NCI-H1417 (cell line): ENCODE results near the gene TUBA4B.

ENCODE experiments used
- DNase-seq, 3 experiments: peaks; one replicate each; lab custom pipeline; 2025; lab: John Stamatoyannopoulos, UW

Gene TUBA4B

DNA sequence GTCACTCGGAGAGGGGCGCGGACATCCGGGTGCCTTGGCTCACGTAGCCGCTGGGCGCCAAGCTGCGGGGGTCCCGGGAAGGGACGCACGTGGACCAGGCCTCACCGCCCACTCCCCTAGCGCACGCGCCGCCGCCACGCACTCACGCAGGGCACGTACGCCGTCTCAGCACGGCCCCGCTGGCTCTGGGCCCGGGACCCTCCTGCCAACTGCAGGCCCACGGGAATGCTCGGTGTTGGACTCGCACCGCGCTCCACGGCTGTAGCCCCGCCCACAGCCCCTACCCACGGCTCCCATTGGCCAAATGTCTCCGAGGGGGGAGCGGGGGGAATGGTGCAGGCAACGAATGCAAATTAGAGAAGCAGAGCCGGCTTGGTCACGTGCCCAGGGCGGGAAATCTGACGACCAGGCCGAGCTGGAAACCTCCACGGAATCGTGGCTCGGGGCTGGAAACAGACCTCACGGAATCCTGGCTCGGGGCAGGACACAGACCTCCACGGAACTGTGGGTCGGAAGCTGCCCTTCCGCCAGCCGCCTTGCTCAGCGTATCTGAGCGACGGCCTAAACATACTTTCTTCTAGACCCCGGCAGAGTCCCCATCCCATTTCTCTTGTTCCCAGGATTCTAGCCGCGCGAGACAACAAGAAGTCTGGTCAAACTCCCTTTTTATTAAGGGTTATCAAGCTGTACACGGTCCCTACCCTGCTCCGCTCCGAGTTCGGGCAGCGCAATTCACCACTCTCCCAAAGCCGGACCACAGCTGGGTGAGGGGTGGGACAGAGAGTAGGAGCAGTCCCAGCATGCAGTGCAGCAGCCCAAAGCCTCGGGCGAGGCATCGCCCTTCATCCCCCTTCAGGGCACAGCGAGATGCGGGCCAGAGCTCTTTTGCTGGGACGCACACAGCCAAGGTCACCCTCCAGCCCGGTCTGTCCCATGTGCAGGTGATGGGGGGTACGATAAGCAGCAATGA is 34.0 kb upstream of the TUBA4B start, which contains the start of gene ABCB6:
Gene ABCB6 (minus strand): TSS at position 227 of the 970 bp plus-strand sequence. CDS start 285 bp downstream, outside the sequence.
- DNase-seq: peak; percentile 88 to 98 (median 96)

DNA sequence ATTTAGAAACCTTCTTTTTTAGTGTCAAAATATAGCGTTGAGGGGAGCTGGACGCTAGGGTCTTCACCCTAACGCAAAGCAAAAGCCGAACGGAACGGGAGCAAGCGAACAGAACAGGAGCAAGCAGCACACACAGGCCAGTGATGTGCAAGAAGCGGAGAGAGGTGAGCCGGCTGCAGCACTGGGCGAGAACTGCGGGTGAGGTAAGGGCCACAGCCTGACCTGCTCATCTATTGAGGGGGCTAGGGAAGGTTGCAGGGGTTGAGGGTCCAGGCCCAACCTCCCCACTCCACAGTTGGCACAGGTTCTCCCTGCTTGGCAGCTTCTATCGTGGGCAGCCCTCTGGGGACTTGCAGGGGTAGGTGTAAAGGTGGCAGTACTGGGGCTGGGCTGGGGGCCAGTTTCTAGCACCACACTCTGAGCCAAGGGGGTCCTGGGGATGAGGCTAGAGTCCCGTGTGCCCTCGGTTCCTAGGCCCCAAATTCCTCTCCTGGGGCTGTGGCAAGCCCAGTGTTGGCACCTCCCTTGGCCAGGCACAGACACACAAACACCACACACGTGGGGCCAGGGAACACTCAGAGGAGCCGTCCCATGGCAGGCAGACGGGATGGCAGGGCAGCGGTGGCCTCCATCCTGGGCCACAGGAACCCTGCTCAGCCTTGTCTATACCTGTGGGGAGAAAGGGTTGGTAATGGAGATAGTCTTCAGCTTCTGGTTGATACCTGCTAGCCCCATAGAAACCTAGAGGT is 33.1 kb upstream of the TUBA4B start:
- no peak for DNase-seq

DNA sequence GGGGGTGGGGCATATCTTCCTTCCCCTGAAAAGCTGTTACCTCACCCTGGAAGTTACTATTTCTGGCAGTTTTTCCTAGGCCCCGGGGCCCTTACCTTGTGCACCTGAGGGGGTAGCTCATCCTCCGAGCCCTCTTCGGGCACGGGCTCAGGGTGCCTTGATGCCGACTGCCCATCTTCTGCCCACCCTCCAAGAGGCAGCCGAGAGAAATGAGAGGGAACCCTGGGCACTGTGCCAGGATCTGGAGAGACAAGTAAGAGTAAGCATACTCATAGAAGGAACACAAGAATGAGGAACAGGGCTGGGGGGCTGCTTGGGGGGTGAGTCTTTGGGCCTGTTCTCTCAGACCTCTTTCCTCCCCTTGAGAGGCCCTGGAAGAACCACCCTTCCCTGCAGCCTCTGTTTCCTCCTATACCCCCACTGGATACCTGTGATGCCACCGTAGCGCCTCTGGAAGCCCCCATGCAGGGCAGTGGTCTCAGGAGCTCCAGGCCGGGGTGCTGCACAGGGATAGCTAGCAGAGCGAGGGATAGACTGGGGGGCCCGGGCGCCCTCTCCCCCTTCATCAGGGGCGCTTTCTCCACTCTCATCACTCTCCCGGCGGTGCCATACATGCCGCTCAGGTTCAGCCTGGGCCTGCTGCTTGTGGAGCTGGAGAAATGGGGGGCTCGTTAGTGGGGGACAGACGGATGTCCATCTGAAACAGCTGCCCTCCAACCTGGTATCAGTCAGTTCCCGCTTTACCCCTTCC is 32.2 kb upstream of the TUBA4B start:
- no peak for DNase-seq

DNA sequence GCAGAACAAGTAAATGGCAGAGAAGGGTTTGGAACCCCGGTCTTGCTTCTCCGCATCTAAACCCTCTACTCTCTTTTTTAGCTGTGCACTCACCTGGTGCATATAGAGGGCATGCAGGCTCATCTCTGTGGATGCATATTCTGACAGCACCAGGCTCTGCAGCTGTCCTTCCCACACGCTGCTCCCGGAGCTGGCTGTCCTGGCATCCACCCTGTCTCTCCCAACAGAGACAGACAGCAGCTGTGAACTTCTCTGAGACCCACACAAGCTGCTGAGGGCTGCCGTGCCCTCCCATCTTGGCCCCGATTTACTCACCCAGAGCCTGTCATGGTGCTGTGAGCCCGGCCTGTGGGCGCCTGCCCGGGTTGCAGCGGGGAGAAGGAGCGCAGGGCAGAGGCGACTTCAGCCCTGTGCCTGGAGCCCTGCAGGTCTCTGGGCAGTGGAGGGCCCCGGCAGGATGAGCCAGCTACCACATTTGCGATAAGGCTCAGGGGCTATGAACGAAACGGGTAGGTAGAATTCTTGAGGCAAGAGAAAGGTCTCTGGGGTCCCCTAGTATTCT is 31.0 kb upstream of the TUBA4B start:
- DNase-seq: no peak

DNA sequence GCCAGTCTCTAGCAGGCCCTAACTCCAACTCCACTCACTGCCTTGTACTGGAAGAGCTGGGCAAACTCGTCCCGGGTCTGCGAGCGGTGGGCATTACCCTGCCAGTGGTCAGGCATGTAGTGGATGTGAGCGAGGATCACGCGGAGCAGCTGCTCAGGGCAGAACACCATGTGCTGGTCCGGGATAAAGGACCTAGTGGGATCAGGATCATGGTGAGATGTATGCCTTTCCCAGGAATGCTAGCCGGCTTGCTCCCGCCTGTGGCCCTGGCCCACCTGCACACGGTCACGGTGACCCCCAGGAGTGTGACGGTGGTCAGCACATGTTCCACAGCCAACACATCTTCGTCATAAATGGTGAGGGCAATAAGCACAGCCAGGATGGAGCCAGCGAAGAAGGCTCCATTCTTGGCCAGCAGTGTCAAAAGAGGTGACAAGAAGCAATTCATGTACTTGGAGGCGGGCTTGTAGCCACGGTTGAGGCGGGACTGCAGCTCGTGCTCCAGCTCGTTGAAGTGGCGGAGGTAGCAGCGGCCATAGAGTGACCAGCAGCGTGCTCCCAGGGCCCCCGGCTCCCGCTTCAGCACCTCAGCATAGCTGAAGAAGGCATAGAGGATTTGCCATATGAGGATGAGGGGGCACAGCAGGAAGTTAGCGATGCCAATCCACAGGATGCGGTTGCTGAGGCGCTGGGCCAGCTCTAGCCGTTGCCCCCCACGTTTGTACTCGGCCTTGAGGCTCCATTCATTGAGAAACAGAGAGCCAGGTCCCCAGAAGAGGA is 29.0 kb upstream of the TUBA4B start:
- DNase-seq: no peak

DNA sequence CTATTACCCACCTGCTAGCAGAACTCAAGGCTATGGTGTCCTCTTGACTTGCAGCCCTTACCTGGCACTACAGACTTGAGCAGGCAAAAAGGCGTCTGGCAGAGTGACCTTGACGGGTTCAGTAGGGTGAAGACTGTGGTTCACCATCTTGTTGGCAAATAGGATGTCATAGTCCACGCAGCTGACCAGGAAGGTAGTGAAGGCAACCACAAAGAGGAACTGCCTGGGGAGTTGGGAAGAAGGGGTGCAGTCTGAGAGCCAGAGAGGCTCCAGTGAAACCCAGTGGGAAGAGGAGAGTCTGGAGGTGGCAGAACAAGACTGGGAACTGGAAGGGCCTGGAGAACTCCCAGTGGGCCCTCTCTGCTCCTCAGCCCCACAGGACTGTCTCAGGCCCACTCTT is 27.7 kb upstream of the TUBA4B start:
- DNase-seq: no peak

DNA sequence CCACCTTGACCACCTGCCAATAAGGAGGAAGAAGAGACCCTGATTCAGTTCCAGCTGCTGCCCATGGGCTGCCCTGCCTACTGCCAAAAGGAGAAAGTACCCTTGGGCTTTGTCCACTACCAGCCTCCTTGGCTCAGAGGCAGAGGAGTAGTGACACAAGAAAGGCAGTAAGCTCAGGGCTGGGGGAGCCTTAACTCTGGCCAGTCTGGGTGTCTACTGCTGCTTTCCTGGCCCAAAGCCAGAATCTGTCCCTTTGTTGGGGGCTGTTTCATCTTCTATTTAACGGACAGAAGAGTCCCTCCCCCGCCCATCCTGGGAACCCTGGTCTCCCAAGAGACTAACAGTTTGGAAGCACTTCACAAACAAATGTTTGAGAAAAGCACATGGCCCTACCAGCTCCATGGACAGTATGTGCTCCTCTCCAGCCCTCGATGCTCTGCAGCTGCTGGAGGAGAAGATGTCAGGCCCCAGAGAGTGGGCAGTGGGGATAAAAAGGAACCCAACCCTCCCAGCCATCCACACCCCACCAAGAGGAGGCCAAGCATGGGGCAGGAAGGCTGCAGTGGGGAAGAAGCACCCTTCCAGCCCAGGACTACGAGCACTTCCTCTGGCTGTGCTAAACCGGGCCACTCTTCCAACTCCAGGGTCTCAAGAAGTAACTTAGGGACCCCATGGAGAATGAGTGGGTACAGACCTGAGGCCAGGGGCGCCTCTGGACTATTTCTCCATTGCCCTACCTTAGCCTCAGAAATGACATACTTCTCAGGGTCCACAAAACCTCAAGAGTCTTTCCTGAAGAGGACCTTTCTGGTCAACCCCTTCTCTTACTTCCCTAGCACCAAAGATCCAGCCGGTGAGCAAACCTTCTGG is 24.8 kb upstream of the TUBA4B start:
- DNase-seq: no peak

DNA sequence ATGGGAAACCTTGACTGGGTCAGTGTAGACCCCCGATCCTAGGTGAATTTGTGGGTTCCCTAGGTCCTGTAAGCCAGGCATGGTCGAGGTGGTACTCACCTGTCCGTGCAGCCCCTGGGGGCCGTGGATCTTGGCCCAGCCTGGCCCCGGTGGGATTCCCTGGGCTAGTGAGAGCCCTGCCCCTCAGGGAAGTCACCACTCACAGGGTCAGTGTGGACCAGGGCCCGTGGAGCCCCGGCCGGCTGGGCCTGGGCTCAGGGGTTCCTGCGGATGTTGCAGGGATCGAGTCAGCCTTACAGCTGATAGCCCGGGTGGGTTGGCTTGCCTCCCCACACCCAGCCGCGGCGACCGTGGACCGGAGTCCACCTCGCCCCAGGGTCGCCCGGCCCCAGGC is 24.1 kb upstream of the TUBA4B start:
- DNase-seq: peak in 1 of 3 experiments; percentile 37

DNA sequence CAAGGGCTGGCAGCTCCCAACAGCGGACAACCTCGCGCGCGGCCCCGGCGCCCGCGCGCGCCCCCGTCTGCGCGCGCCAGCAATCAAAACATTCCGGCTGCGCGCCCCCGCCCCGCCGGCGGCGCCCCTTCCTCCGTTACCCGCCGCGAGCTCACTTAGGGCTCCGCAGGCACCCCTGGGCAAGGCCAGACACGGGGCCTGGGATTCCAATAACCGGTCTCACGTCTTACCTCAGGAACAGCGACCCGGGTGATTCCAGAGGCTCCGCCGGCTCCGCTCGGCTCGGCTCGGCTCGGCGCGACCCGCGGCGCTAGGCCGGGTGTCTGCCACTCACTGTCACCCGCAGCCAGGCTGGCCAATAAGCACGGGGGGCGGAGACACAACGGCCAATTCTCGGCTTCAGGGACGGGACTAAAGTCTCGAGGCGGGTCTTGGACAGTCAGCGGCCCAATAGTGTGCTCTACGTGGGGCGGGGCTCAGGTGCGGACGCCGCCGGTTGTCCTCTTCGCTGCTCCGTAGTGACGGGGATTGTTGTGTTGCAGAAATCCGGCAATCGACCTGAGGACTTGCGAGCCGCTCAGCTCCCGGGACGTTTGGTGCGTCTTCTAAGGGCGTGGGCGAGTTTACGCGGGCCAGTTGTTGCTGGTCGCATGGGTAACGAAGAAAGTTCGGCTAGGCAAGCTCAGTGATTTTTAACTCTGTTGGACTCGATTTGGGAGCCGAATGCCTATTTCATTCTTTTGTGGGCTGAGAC is 23.6 kb upstream of the TUBA4B start, which contains the start of the genes ANKZF1 and ATG9A:
Gene ANKZF1 (plus strand): TSS at position 502 of the 754 bp plus-strand sequence. CDS start 452 bp downstream, outside the sequence.
Gene ATG9A (minus strand): TSS at position 332 of the 754 bp plus-strand sequence. CDS start 1,612 bp downstream, outside the sequence.
- peak; percentile 95 to 99 (median 98) for DNase-seq

DNA sequence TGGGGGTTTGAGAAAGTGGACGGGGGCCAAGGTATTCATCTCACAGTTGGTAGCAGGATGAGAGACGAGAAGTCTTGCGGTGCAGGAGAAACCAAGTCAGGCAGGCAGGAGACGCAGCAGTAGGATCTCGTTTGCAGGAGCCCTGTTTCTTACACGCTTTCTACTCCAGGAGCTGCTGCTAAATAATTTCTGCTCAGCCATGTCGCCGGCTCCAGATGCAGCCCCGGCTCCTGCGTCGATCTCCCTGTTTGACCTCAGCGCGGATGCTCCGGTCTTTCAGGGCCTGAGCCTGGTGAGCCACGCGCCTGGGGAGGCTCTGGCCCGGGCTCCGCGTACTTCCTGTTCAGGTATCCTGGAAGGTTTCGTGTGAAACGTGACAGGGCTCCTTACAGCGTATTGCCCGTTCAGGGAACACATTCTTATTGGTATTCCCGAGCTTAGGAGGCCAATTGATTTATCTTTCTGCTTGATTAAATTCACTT is 22.9 kb upstream of the TUBA4B start:
- DNase-seq: peak in 2 of 3 experiments; percentile 59 to 67

DNA sequence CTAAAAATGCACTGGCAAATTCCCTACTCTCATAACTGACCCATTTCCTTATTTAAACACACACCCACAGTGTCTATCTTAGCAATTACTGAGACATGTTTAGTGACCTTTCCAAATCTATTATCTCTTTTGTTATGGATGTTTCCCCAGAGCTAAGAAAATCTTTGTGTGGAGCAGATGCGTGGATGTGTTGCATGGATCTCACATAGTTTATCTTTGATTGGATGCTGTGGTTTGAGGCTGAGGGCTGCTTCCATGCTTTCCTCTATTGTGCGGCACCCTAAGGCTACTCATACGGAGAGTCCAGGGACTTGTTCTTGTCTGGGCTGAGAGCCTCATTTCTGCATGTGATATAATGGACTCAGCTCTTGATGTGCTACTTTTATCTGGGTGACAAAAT is 18.7 kb upstream of the TUBA4B start:
- no peak for DNase-seq

DNA sequence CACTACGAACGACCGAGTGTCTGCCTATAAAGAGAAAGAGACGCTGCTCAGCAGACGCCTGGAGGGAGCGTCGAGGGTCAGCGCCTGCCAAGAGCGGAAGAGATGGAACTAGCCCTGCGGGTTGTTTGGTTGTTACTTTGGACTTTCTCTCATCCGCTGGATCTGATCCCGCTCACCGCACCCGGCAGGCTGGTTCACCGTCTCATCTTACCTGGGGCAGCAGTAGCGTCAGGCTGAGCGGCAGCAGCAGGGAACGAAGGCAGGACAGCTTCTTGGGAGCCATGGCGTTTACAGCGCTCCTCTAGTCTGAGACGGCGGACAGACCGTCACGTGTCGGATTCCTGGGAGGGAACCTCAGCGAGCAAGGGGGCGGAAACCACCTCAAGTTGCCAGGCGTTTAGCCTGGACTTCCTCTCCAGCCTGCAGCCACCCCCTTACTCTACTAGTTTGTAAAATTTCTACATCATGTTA is 9.7 kb upstream of the TUBA4B start:
- no peak for DNase-seq

DNA sequence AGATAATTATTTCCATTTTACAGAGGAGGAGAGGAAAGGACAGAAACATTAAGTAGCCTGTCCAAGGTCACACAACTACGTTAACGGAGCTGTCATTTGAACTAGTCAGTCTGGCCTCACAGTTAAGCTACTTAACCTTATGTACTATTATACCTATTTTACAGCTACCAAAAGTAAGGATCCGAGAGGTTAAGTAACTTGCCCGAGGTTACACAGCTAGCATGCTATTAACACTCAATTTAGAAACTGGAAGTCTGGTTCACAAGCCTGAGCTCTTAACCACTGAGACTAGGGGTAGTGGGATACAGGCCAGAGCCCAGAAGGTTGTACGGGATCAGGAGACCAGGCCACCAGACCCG is 8.3 kb upstream of the TUBA4B start:
- no peak for DNase-seq

DNA sequence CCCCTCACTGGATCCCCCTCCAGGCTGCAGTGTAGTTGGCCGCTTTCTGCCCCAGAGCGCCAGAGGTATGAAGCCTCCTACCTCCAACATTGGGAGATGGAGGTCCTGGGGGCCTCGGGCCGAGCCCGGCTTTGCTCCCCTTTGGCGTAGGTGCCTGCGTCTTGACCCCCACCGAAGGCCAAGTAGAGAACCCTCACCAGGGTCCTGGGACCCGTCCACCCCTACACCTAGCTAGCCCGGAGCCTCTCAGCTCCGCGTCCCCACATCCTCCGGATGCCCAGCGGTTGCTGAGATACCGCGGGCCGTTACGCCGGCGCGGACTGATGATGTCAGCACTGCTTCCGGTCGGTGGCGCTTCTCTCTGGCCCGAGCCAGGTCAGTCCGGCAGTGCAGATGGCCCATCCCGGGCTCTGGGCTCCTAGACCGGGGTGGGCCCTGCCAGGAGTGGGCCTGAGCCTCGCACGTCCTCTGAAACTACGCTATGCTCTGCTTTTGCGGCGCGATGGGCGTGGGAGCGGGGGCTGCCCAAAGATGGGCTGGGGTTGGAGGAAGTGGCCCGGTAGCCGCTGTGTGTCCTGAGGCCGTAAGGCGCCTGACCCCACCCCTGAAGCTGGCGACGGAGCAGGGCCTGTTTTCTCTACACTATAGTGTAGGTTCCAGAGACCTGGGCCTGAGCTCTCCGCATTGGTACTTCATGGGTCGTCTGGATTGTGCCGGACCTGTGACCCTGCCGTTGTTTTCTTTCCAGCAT is 7.7 kb upstream of the TUBA4B start, which contains the start of the genes GLB1L and STK16:
Gene GLB1L (minus strand): TSS at position 297 of the 751 bp plus-strand sequence. CDS start 1,871 bp downstream, outside the sequence.
Gene STK16 (plus strand): TSS at position 332 of the 751 bp plus-strand sequence. CDS start 521 bp downstream, outside the sequence.
- peak; percentile 79 to 90 (median 83) for DNase-seq

DNA sequence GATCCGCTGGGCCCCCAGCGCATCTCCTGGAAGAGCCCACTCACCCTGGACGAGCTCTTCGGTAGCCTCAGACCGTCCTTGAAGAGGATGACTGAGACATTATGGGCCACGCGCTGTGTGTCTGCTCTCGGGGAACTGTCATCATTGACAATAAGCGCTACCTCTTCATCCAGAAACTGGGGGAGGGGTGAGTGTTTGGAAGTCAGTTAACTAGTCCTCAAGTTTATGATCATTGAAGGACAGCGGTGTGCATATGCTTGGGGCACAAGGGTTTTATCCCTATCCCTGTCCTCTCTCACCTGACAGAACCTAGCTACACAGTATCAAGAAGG is 7.2 kb upstream of the TUBA4B start:
- peak in 1 of 3 experiments; percentile 41 for DNase-seq

DNA sequence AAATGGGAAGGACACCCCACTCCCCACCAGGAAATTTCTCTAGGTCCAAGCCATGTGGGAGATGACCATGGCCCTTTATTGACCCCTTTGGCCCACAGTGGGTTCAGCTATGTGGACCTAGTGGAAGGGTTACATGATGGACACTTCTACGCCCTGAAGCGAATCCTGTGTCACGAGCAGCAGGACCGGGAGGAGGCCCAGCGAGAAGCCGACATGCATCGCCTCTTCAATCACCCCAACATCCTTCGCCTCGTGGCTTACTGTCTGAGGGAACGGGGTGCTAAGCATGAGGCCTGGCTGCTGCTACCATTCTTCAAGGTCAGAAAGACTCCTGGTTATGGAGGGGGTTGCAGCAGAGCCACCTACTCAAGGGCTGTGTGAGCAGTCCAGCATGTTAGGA is 6.5 kb upstream of the TUBA4B start:
- no peak for DNase-seq
